IMR-90 (cell line): ENCODE results near the gene PHF21A.

Experiments used
- BHLHE40 ChIP-seq: fragments of 150-350 bp; IDR thresholded peaks from 2 replicates; pipeline ENCODE4 v1.6.1; 2016; ENCODE audit warnings: mild to moderate bottlenecking, low read depth, low read length
- MAFK ChIP-seq: IDR thresholded peaks from 2 replicates; pipeline ENCODE4 v1.6.1; 2012; ENCODE audit warnings: low read depth, low read length, improper control_type of control experiment
- NFE2L2 ChIP-seq: fragments of 150-350 bp; IDR thresholded peaks from 2 replicates; pipeline ENCODE4 v1.6.1; 2016; ENCODE audit warnings: low read depth, mild to moderate bottlenecking, low read length
- POLR2A ChIP-seq: IDR thresholded peaks from 2 replicates; pipeline ENCODE4 v1.6.1; 2012; ENCODE audit warnings: mild to moderate bottlenecking, low read depth, low read length
- RFX5 ChIP-seq: IDR thresholded peaks from 2 replicates; pipeline ENCODE4 v1.8.0; 2012; ENCODE audit warnings: low read depth, mild to moderate bottlenecking, low read length, moderate library complexity
- TF ChIP-seq, protein P1 (sequence below): conservative IDR thresholded peaks from 2 replicates; pipeline ENCODE4 v1.5.1; 2012; ENCODE audit warnings: mild to moderate bottlenecking, low read depth, low read length, improper control_type of control experiment
- TF ChIP-seq, protein P2 (sequence below): fragments of 150-350 bp; IDR thresholded peaks from 2 replicates; pipeline ENCODE4 v1.6.1; 2017; ENCODE audit warnings: mild to moderate bottlenecking, antibody characterized with exemption, low read length, low read depth

DNA sequence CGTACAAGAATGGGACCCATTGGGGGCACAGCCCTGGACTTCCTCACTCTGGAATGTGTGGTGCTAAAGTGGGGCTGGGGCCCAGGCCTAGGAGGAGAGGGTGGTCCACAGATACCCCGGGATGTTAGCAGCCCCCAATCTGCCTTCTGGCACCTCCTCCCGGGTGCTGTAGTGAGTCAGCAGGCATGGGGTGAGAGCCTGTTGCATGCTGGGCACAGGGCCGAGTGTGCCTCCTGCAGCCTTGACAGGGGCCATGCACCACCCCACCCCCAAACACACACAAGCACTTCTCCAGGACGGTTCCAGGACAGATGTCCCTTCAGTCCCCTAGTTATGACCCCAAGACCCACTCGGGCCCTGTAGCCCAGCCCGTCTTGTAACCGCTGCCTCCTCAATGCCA is 23.5 kb upstream of the PHF21A start:
- TF ChIP-seq, protein P1, sequence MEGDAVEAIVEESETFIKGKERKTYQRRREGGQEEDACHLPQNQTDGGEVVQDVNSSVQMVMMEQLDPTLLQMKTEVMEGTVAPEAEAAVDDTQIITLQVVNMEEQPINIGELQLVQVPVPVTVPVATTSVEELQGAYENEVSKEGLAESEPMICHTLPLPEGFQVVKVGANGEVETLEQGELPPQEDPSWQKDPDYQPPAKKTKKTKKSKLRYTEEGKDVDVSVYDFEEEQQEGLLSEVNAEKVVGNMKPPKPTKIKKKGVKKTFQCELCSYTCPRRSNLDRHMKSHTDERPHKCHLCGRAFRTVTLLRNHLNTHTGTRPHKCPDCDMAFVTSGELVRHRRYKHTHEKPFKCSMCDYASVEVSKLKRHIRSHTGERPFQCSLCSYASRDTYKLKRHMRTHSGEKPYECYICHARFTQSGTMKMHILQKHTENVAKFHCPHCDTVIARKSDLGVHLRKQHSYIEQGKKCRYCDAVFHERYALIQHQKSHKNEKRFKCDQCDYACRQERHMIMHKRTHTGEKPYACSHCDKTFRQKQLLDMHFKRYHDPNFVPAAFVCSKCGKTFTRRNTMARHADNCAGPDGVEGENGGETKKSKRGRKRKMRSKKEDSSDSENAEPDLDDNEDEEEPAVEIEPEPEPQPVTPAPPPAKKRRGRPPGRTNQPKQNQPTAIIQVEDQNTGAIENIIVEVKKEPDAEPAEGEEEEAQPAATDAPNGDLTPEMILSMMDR: no peak
- TF ChIP-seq RFX5 (no peak), POLR2A (no peak), MAFK (no peak), NFE2L2 (no peak), BHLHE40 (no peak)
- TF ChIP-seq, protein P2, sequence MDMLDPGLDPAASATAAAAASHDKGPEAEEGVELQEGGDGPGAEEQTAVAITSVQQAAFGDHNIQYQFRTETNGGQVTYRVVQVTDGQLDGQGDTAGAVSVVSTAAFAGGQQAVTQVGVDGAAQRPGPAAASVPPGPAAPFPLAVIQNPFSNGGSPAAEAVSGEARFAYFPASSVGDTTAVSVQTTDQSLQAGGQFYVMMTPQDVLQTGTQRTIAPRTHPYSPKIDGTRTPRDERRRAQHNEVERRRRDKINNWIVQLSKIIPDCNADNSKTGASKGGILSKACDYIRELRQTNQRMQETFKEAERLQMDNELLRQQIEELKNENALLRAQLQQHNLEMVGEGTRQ: no peak
